Activated CD4-positive, alpha-beta memory T cell treated with anti-CD3 and anti-CD28 coated beads for 36 hours (primary cell): ENCODE measurements around the gene NCOA6. TPM values are rescaled to one million over a fixed set of nuclear protein-coding genes. Genes with fewer than 3 reads are reported as not detected.
"Not testable (repeated sequence)": the region's sequence is repeated elsewhere in the genome, so short reads cannot be mapped to it uniquely, and the experiment has no call there.

ENCODE experiments used
- CTCF ChIA-PET: fragments of 350-600 bp; sonication (Branson Sonifier 250); formaldehyde crosslinking; loops from one replicate; lab custom pipeline; 2021; ENCODE audit warnings: antibody characterized with exemption, inconsistent platforms; lab: Charles Lee
- POLR2A ChIA-PET: fragments of 350-600 bp; sonication (Branson Sonifier 250); formaldehyde crosslinking; loops from one replicate; lab custom pipeline; 2021; ENCODE audit warnings: antibody characterized with exemption; lab: Charles Lee
- DNase-seq: peaks from one replicate; pipeline ENCODE4 v3.0.0-alpha.2; 2020
- H3K27ac Mint-ChIP-seq: one replicate; pipeline ENCODE4 v1.8.0; 2021; ENCODE audit warnings: mixed read lengths
- H3K27me3 Mint-ChIP-seq: one replicate; pipeline ENCODE4 v1.8.0; 2021; ENCODE audit warnings: mixed read lengths
- H3K36me3 Mint-ChIP-seq: one replicate; pipeline ENCODE4 v1.8.0; 2021; ENCODE audit warnings: mixed read lengths
- H3K4me1 Mint-ChIP-seq: one replicate; pipeline ENCODE4 v1.8.0; 2021; ENCODE audit warnings: low read depth, mixed read lengths
- H3K4me3 Mint-ChIP-seq: one replicate; pipeline ENCODE4 v1.8.0; 2021; ENCODE audit warnings: mild to moderate bottlenecking, mixed read lengths
- H3K9me3 Mint-ChIP-seq: one replicate; pipeline ENCODE4 v1.8.0; 2021; ENCODE audit warnings: mixed read lengths
- intact Hi-C: fragments of 100-400 bp; cut with micrococcal nuclease; formaldehyde crosslinking; loops from one replicate; pipeline ENCODE4 v1.15.1; 2023
- total RNA-seq, 2 experiments: library from RNA; stranded (reverse); gene quantifications; one replicate each; pipeline ENCODE4 v1.2.3, GENCODE V29; 2021

NCOA6 gene
- total RNA-seq, 2 experiments from 2014 or later = 19.6 to 20.7 TPM

- Mint-ChIP-seq H3K27ac (no peak overlapping the region), H3K4me1 (peaks cover 9% of the 10 kb centered on the region), H3K27me3 (no peaks in the 10 kb centered on the region), H3K9me3 (no peaks in the 10 kb centered on the region), H3K4me3 (no peak overlapping the region), H3K36me3 (peaks cover 39% of the 10 kb centered on the region)
- DNase-seq = no peak
- POLR2A ChIA-PET = no interaction called here
- intact Hi-C loops = no loop called here
- CTCF ChIA-PET = interaction anchor here (0.6 kb wide), 1 partner anchor 412 kb away, joined by 3 read pairs; no protein-coding TSS in a partner anchor
Observed at GRCh38 chr20:34744847-34745246, 80.6 kb downstream of the NCOA6 start.

DNA sequence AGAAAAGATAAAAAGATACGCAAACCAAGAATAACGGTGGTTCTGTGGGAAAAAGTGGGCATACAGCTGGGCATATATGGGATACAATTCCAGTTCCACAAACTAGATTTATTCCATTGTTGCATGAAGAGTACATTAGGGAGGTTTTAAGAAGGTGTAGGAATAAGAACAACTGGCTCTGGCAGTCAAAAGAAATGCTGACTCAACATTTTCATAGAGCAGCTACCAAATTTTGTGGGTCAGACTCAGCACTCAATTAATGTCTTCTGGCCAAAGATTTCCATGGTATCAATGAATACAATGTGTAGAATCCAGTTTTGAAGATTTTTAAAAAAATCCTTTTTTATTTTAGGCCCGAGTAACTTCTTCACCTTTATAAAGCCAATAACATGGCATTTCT lies 81.1 kb downstream of the NCOA6 start:
- H3K4me1 Mint-ChIP-seq = peaks cover 9% of the 10 kb centered on the region
- no peaks in the 10 kb centered on the region for H3K27me3 Mint-ChIP-seq
- no peak for DNase-seq
- no peak overlapping the region for H3K4me3 Mint-ChIP-seq
- H3K9me3 Mint-ChIP-seq = no peaks in the 10 kb centered on the region
- intact Hi-C loops = no loop called here
- POLR2A ChIA-PET = no interaction called here
- H3K27ac Mint-ChIP-seq = no peak overlapping the region
- peaks cover 36% of the 10 kb centered on the region for H3K36me3 Mint-ChIP-seq
- CTCF ChIA-PET = no interaction called here

- Mint-ChIP-seq H3K4me3 (no peak overlapping the region), H3K9me3 (no peaks in the 10 kb centered on the region), H3K27me3 (no peaks in the 10 kb centered on the region), H3K36me3 (peaks cover 32% of the 10 kb centered on the region), H3K4me1 (peaks cover 9% of the 10 kb centered on the region), H3K27ac (no peak overlapping the region)
- ChIA-PET CTCF (no interaction called here), POLR2A (no interaction called here)
- intact Hi-C loops = no loop called here
- no peak for DNase-seq
Observed at GRCh38 chr20:34743039-34743438, 82.4 kb downstream of the NCOA6 start.

- Mint-ChIP-seq H3K4me1 (no peaks in the 10 kb centered on the region), H3K4me3 (no peak overlapping the region), H3K27ac (no peak overlapping the region), H3K36me3 (peaks cover 19% of the 10 kb centered on the region), H3K9me3 (no peaks in the 10 kb centered on the region), H3K27me3 (no peaks in the 10 kb centered on the region)
- DNase-seq = no peak
- POLR2A ChIA-PET = no interaction called here
- CTCF ChIA-PET = no interaction called here
- intact Hi-C loops = no loop called here
Observed at GRCh38 chr20:34736106-34736735, 89.2 kb downstream of the NCOA6 start.

GRCh38 chr20:34732523-34732922 lies 92.9 kb downstream of the NCOA6 start:
- intact Hi-C loops = no loop called here
- POLR2A ChIA-PET = no interaction called here
- Mint-ChIP-seq H3K9me3 (no peaks in the 10 kb centered on the region), H3K36me3 (peaks cover 12% of the 10 kb centered on the region), H3K27ac (no peak overlapping the region), H3K4me1 (no peaks in the 10 kb centered on the region), H3K4me3 (no peak overlapping the region), H3K27me3 (no peaks in the 10 kb centered on the region)
- CTCF ChIA-PET = interaction anchor here (1.5 kb wide), 1 partner anchor 37 kb away, joined by 6 read pairs; no protein-coding TSS in a partner anchor
- no peak for DNase-seq

DNA sequence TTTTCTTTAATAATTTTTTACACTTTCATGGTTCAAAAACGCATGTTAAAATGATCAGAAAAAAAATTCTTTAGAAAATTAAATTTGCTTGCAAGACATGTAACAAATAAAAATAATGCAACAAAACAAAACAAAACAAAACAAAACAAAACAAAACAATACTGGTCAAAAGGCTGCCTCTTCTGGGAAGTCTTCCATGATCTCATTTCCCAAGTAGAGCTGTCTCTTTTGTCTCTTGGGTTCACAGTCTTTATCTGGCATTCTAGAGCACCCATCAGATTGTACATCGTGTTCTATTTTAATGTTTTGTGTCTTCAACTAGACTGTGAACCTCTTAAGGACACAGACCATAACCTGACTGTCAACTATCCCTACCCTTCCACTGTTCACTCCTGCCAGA lies 96.0 kb downstream of the NCOA6 start:
- Mint-ChIP-seq H3K27me3 (no peaks in the 10 kb centered on the region), H3K4me3 (no peak overlapping the region), H3K27ac (no peak overlapping the region), H3K36me3 (peaks cover 19% of the 10 kb centered on the region), H3K9me3 (no peaks in the 10 kb centered on the region), H3K4me1 (no peaks in the 10 kb centered on the region)
- no peak for DNase-seq
- POLR2A ChIA-PET = no interaction called here
- intact Hi-C loops = no loop called here
- CTCF ChIA-PET = no interaction called here

GRCh38 chr20:34724172-34724571 lies 101.3 kb downstream of the NCOA6 start:
- no peak overlapping the region for H3K27ac Mint-ChIP-seq
- no peaks in the 10 kb centered on the region for H3K9me3 Mint-ChIP-seq
- H3K4me3 Mint-ChIP-seq = no peak overlapping the region
- H3K4me1 Mint-ChIP-seq = peaks cover 13% of the 10 kb centered on the region
- intact Hi-C loops = no loop called here
- DNase-seq = no peak
- CTCF ChIA-PET = no interaction called here
- H3K27me3 Mint-ChIP-seq = no peaks in the 10 kb centered on the region
- peaks cover 17% of the 10 kb centered on the region for H3K36me3 Mint-ChIP-seq
- POLR2A ChIA-PET = interaction anchor here (0.5 kb wide), 1 partner anchor 30 kb away, joined by 3 read pairs; no protein-coding TSS in a partner anchor

DNA sequence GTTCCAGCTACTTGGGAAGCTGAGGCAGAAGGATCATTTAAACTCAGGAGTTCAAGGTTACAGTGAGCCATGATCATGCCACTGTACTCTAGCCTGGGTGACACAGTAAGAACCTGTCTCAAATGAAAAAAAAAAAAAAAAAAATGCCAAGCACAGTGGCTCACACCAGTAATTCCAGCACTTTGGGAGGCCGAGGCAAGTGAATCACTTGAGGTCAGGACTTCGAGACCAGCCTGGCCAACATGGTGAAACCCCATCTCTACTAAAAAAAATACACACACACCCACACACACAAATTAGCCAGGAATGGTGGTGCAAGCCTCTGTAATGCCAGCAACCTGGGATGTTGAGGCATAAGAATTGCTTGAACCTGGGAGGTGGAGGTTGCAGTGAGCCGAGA lies 102.9 kb downstream of the NCOA6 start:
- peaks cover 27% of the 10 kb centered on the region for H3K4me1 Mint-ChIP-seq
- DNase-seq, H3K4me3 Mint-ChIP-seq, intact Hi-C loops, H3K9me3 Mint-ChIP-seq, H3K27me3 Mint-ChIP-seq, H3K27ac Mint-ChIP-seq, POLR2A ChIA-PET: not testable (repeated sequence)
- CTCF ChIA-PET = interaction anchor here (0.6 to 1.0 kb wide), 2 partner anchors 10 to 19 kb away, joined by 3 read pairs; partner anchors contain the start of gene TP53INP2
- peaks cover 17% of the 10 kb centered on the region for H3K36me3 Mint-ChIP-seq

GRCh38 chr20:34720266-34720665 lies 105.2 kb downstream of the NCOA6 start:
- ChIA-PET CTCF (interaction anchor here (0.6 to 2.4 kb wide), 6 partner anchors 49 to 408 kb away, joined by 3 to 9 read pairs (median 4); no protein-coding TSS in a partner anchor), POLR2A (interaction anchor here (1.5 kb wide), 1 partner anchor 203 kb away, joined by 5 read pairs; the partner anchor contains the start of gene DYNLRB1)
- Mint-ChIP-seq H3K27ac (no peak overlapping the region), H3K4me3 (no peak overlapping the region), H3K4me1 (peaks cover 30% of the 10 kb centered on the region), H3K27me3 (no peaks in the 10 kb centered on the region), H3K9me3 (no peaks in the 10 kb centered on the region), H3K36me3 (peaks cover 7% of the 10 kb centered on the region)
- intact Hi-C loops = no loop called here
- DNase-seq = no peak

DNA sequence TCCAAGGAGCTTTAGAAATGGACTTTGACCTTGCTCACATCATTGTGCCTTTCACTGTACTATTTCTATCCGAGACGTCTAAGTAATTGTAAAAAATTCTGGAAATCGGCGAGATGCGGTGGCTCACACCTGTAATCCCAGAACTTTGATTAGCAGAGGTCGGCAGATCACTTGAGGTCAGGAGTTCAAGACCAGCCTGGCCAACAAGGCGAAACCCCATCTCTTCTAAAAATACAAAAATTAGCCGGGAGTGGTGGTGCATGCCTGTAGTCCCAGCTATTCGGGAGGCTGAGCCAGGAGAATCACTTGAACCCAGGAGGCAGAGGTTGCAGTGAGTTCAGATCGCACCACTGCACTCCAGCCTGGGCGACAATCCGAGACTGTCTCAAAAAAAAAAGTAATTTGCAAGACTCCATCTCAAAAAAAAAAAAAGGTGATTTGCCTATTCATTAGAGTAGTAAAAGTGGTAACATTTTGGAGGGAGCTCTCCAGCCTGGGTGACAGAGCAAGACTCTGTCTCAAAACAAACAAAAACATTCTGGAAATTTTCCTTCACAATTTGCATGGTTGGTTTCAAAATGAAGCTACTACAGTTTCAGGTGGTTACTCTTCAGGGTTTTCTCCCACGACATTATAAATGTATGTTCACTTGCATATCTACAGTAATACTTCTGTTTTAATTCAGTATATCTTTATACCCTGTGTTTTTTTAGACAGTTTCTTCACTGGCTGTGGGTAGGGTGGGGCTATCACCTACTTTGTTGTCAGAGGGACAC lies 106.0 kb downstream of the NCOA6 start:
- intact Hi-C loops = loop anchor here (1.0 to 10.0 kb wide), 3 partner anchors 10 to 105 kb away; partner anchors contain the start of gene NCOA6
- ChIA-PET POLR2A (interaction anchor here (1.5 kb wide), 1 partner anchor 203 kb away, joined by 5 read pairs; the partner anchor contains the start of gene DYNLRB1), CTCF (interaction anchor here (0.7 to 2.4 kb wide), 6 partner anchors 12 to 927 kb away, joined by 3 to 9 read pairs (median 4); no protein-coding TSS in a partner anchor)
- H3K4me3 Mint-ChIP-seq, H3K36me3 Mint-ChIP-seq, DNase-seq, H3K27me3 Mint-ChIP-seq, H3K27ac Mint-ChIP-seq, H3K9me3 Mint-ChIP-seq: not testable (repeated sequence)
- peaks cover 30% of the 10 kb centered on the region for H3K4me1 Mint-ChIP-seq

DNA sequence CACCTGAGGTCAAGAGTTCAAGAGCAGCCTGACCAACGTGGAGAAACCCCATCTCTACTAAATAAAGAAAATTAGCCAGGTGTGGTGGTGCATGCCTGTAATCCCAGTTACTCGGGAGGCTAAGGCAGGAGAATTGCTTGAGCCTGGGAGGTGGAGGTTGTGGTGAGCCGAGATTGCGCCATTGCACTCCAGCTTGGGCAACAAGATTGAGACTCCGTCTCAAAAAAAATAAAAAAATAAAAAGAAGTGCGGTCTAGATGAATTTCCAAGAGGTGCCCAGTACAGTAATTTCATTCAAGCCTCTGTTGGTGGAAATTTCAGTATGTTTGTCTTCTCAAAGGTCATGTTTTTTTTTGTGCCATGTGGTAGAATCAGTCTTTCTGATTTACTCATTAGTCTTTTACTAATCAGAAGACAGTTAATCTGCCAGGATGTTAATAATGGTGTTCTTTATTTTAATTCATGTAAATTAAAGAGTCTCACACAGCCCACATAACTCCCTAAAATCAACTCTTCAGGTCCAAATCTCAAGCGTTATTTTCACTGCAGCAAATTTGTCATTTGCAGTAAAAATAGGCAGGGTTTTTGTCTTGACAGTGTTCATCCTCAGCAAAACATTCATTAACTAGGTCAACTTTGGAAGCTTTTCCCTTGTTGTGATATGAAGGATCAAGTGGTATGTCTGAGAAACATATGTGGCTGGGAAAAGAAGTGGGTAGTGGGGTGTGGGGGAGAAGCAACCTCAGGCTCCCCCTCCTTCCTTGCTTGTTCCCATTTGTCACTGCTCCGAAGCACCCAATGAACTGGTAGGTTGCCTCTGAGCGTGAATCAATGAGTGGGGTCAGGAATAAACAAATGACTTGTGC lies 108.0 kb downstream of the NCOA6 start:
- H3K9me3 Mint-ChIP-seq = no peaks in the 10 kb centered on the region
- no peak overlapping the region for H3K4me3 Mint-ChIP-seq
- ChIA-PET POLR2A (no interaction called here), CTCF (interaction anchor here (0.7 to 1.8 kb wide), 3 partner anchors 14 to 405 kb away, joined by 3 to 5 read pairs (median 5); no protein-coding TSS in a partner anchor)
- peak overlapping the region; percentile 8 for H3K27ac Mint-ChIP-seq
- intact Hi-C loops = loop anchor here (10.0 kb wide), 2 partner anchors 47 to 107 kb away; partner anchors contain the start of gene NCOA6
- peaks cover 6% of the 10 kb centered on the region for H3K36me3 Mint-ChIP-seq
- peaks cover 38% of the 10 kb centered on the region for H3K4me1 Mint-ChIP-seq
- DNase-seq = no peak
- H3K27me3 Mint-ChIP-seq = no peaks in the 10 kb centered on the region
